GM19238 (cell line): Measurements from ENCODE around the gene OTUB1.

Experiments
- DNase-seq: peaks from one replicate; pipeline ENCODE4 v3.0.0; 2011; ENCODE audit warnings: low spot score; ENCODE audit not compliant: insufficient read length

The OTUB1 gene

GRCh38 chr11:64004590-64004984 lies 18.3 kb downstream of the OTUB1 start:
- DNase-seq, result no peak

- DNase-seq, result no peak
Observed at GRCh38 chr11:64005691-64006090, 19.5 kb downstream of the OTUB1 start.

- DNase-seq, result no peak
Observed at GRCh38 chr11:64006398-64006797, 20.2 kb downstream of the OTUB1 start.

- DNase-seq, result no peak
Observed at GRCh38 chr11:64007160-64007628, 21.0 kb downstream of the OTUB1 start.

GRCh38 chr11:64007629-64008282 lies 21.5 kb downstream of the OTUB1 start:
- DNase-seq, result no peak

- DNase-seq, result no peak
Observed at GRCh38 chr11:64008283-64008913, 22.2 kb downstream of the OTUB1 start.

GRCh38 chr11:64008914-64009633 lies 22.8 kb downstream of the OTUB1 start:
- no peak for DNase-seq

GRCh38 chr11:64009710-64010109 lies 23.5 kb downstream of the OTUB1 start:
- no peak for DNase-seq

GRCh38 chr11:64010783-64011182 lies 24.5 kb downstream of the OTUB1 start:
- no peak for DNase-seq

- DNase-seq, result no peak
Observed at GRCh38 chr11:64011371-64011770, 25.1 kb downstream of the OTUB1 start.

GRCh38 chr11:64013141-64013896 lies 27.1 kb downstream of the OTUB1 start:
- no peak for DNase-seq

- DNase-seq, result no peak
Observed at GRCh38 chr11:64014356-64014755, 28.1 kb downstream of the OTUB1 start.

- no peak for DNase-seq
Observed at GRCh38 chr11:64015510-64015909, 29.3 kb downstream of the OTUB1 start.

GRCh38 chr11:64015935-64016845 lies 30.0 kb downstream of the OTUB1 start:
- DNase-seq, result no peak

- no peak for DNase-seq
Observed at GRCh38 chr11:64017945-64018224, 31.6 kb downstream of the OTUB1 start.

- DNase-seq, result no peak
Observed at GRCh38 chr11:64018310-64018709, 32.1 kb downstream of the OTUB1 start.

GRCh38 chr11:64019106-64020037 lies 33.1 kb downstream of the OTUB1 start:
- no peak for DNase-seq

GRCh38 chr11:64020976-64021756 lies 34.9 kb downstream of the OTUB1 start:
- no peak for DNase-seq

- no peak for DNase-seq
Observed at GRCh38 chr11:64021757-64022093, 35.5 kb downstream of the OTUB1 start.
